ENCODE data around the gene BICRA. TPM values are rescaled to one million over a fixed set of nuclear protein-coding genes. Genes with fewer than 3 reads are reported as not detected.

Gene BICRA
- total RNA-seq, 1 experiment from 2014 or later: 34.3 TPM

- Mint-ChIP-seq H3K36me3 (ENCODE audit: insufficient read depth, unreplicated experiment) (peaks cover 35% of the 10 kb centered on the region), H3K27ac (ENCODE audit: unreplicated experiment) (peak overlapping the region; percentile 71), H3K4me3 (ENCODE audit: unreplicated experiment) (no peak overlapping the region), H3K9me3 (ENCODE audit: unreplicated experiment) (no peaks in the 10 kb centered on the region), H3K4me1 (ENCODE audit: low read depth, unreplicated experiment) (peaks cover 44% of the 10 kb centered on the region), H3K27me3 (ENCODE audit: insufficient read depth, unreplicated experiment) (no peaks in the 10 kb centered on the region)
- no peak for DNase-seq
- no TSS peak for BruUV-seq (replicated peaks)
- H3K9me3 ChIP-seq: no peaks in the 10 kb centered on the region
- peaks cover 55% of the 10 kb centered on the region for H3K4me1 ChIP-seq
- no peaks in the 10 kb centered on the region for H3K27me3 ChIP-seq (replicated peaks; ENCODE audit: control insufficient read depth, insufficient read depth, low read length)
- H3K4me3 ChIP-seq (ENCODE audit: low read depth, low read length): no peak overlapping the region
- TF ChIP-seq CTCF (IDR thresholded peaks at IDR 0.05; ENCODE audit: insufficient read depth in 1 of 2, low read depth in 1 of 2, low read length in 1 of 2, severe bottlenecking in 1 of 2, unreplicated experiment in 1 of 2): no peak
- H3K36me3 ChIP-seq (ENCODE audit: control insufficient read depth, insufficient read depth, low read length): peaks cover 1% of the 10 kb centered on the region; the same call in 1 of the 2 replicates
- POLR2A ChIA-PET: no interaction called here
- CTCF ChIA-PET: no interaction called here
- intact Hi-C loops (cut with micrococcal nuclease; ENCODE audit: unreplicated experiment): no loop called here
These were observed 6.3 kb downstream of the BICRA start for GRCh38 chr19:47615230-47615629.

DNA sequence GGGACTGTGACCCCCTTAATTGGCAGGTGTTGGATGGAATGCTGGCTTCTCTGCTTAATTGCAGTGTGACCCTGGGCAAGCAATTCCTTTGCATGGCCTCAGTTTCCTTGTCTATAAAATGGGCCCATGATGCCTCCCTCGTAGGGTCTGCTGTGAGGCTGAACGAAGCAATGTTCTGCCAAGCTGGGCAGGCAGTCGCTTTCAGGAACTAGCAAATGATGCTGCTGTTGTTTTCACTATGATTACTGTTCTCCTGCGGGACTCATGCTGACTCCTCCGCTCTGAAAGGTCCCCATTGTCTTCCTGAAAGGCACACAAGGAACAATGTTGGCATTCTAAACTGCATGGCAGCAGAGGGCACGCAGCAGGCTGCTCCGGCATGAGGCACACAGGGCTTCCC is 6.8 kb downstream of the BICRA start:
- intact Hi-C loops (cut with micrococcal nuclease; ENCODE audit: unreplicated experiment): no loop called here
- TF ChIP-seq CTCF (IDR thresholded peaks at IDR 0.05; ENCODE audit: insufficient read depth in 1 of 2, low read depth in 1 of 2, low read length in 1 of 2, severe bottlenecking in 1 of 2, unreplicated experiment in 1 of 2): no peak
- H3K27me3 ChIP-seq (replicated peaks; ENCODE audit: control insufficient read depth, insufficient read depth, low read length): no peaks in the 10 kb centered on the region
- no peak for DNase-seq
- H3K4me3 ChIP-seq (ENCODE audit: low read depth, low read length): no peak overlapping the region
- H3K9me3 Mint-ChIP-seq (ENCODE audit: unreplicated experiment): no peaks in the 10 kb centered on the region
- peak overlapping the region; percentile 71 for H3K27ac Mint-ChIP-seq (ENCODE audit: unreplicated experiment)
- CTCF ChIA-PET: no interaction called here
- H3K4me3 Mint-ChIP-seq (ENCODE audit: unreplicated experiment): no peak overlapping the region
- no peaks in the 10 kb centered on the region for H3K27me3 Mint-ChIP-seq (ENCODE audit: insufficient read depth, unreplicated experiment)
- POLR2A ChIA-PET: no interaction called here
- peaks cover 53% of the 10 kb centered on the region for H3K4me1 ChIP-seq
- H3K9me3 ChIP-seq: no peaks in the 10 kb centered on the region
- BruUV-seq (replicated peaks): no TSS peak
- H3K4me1 Mint-ChIP-seq (ENCODE audit: low read depth, unreplicated experiment): peaks cover 44% of the 10 kb centered on the region
- peaks cover 1% of the 10 kb centered on the region; the same call in 1 of the 2 replicates for H3K36me3 ChIP-seq (ENCODE audit: control insufficient read depth, insufficient read depth, low read length)
- H3K36me3 Mint-ChIP-seq (ENCODE audit: insufficient read depth, unreplicated experiment): peaks cover 35% of the 10 kb centered on the region

GRCh38 chr19:47618771-47619170 is 9.8 kb downstream of the BICRA start:
- H3K27me3 ChIP-seq (replicated peaks; ENCODE audit: control insufficient read depth, insufficient read depth, low read length): no peaks in the 10 kb centered on the region
- ChIA-PET POLR2A (no interaction called here), CTCF (interaction anchor here (0.8 kb wide), 1 partner anchor 49 kb away, joined by 4 read pairs; no protein-coding TSS in a partner anchor)
- TF ChIP-seq CTCF (IDR thresholded peaks at IDR 0.05; ENCODE audit: insufficient read depth in 1 of 2, low read depth in 1 of 2, low read length in 1 of 2, severe bottlenecking in 1 of 2, unreplicated experiment in 1 of 2): no peak
- no peak overlapping the region for H3K4me3 ChIP-seq (ENCODE audit: low read depth, low read length)
- Mint-ChIP-seq H3K4me1 (ENCODE audit: low read depth, unreplicated experiment) (peaks cover 44% of the 10 kb centered on the region), H3K27me3 (ENCODE audit: insufficient read depth, unreplicated experiment) (no peaks in the 10 kb centered on the region), H3K9me3 (ENCODE audit: unreplicated experiment) (no peaks in the 10 kb centered on the region), H3K4me3 (ENCODE audit: unreplicated experiment) (no peak overlapping the region), H3K27ac (ENCODE audit: unreplicated experiment) (peak overlapping the region; percentile 95), H3K36me3 (ENCODE audit: insufficient read depth, unreplicated experiment) (peaks cover 30% of the 10 kb centered on the region)
- no peaks in the 10 kb centered on the region for H3K9me3 ChIP-seq
- no peaks in the 10 kb centered on the region for H3K36me3 ChIP-seq (ENCODE audit: control insufficient read depth, insufficient read depth, low read length)
- BruUV-seq (replicated peaks): no TSS peak
- no peak for DNase-seq
- H3K4me1 ChIP-seq: peaks cover 56% of the 10 kb centered on the region
- intact Hi-C loops (cut with micrococcal nuclease; ENCODE audit: unreplicated experiment): loop anchor here (1.0 kb wide), 1 partner anchor 30 kb away; no protein-coding TSS in a partner anchor

Data from Caco-2 (cell line).